H1 (cell line): Measurements from ENCODE around the gene FICD. TPM values are rescaled to one million over a fixed set of nuclear protein-coding genes. Genes with fewer than 3 reads are reported as not detected.

Experiments
- CTCF ChIA-PET: fragments of 300-600 bp; sonication (Branson Sonifier 250); formaldehyde crosslinking; loops from one replicate; lab custom pipeline; 2021; ENCODE audit not compliant: partially characterized antibody; lab: Charles Lee
- POLR2A ChIA-PET: fragments of 300-600 bp; sonication (Branson Sonifier 250); formaldehyde crosslinking; loops from one replicate; lab custom pipeline; 2021; ENCODE audit warnings: inconsistent platforms; ENCODE audit not compliant: partially characterized antibody; lab: Charles Lee
- DNase-seq, 2 experiments: peaks; one replicate each; pipeline versions ENCODE4 v3.0.0 to v3.0.0-alpha.2; 2010 to 2022; ENCODE audit warnings: low spot score in 2 of 2, low read depth in 1 of 2, mixed read lengths in 1 of 2
- FAIRE-seq: peaks from 2 replicates; lab custom pipeline; 2011; peaks lifted over from hg19 to GRCh38; lab: Jason Lieb, UNC
- H2AFZ ChIP-seq: 2 replicates; pipeline ENCODE4 v1.8.1; 2012; ENCODE audit warnings: low read length, inconsistent platforms
- H2AK5ac ChIP-seq: 2 replicates; pipeline ENCODE4 v1.6.1; 2013; ENCODE audit warnings: low read depth, low read length
- H2BK120ac ChIP-seq: replicated peaks from 2 replicates; pipeline ENCODE3; 2013; ENCODE audit warnings: low read depth, low read length, inconsistent platforms
- H2BK12ac ChIP-seq: 2 replicates; pipeline ENCODE4 v1.6.1; 2013; ENCODE audit warnings: low read depth, low read length
- H2BK15ac ChIP-seq: 2 replicates; pipeline ENCODE4 v1.6.1; 2013; ENCODE audit warnings: low read length
- H2BK20ac ChIP-seq: 2 replicates; pipeline ENCODE4 v1.6.1; 2013; ENCODE audit warnings: low read length
- H2BK5ac ChIP-seq: 2 replicates; pipeline ENCODE4 v1.6.1; 2013; ENCODE audit warnings: low read depth, low read length
- H3K14ac ChIP-seq: 2 replicates; pipeline ENCODE4 v1.6.1; 2013; ENCODE audit warnings: inconsistent platforms; ENCODE audit not compliant: insufficient read length
- H3K18ac ChIP-seq: 2 replicates; pipeline ENCODE4 v1.6.1; 2013; ENCODE audit warnings: low read length; ENCODE audit errors: extremely low read depth
- H3K23ac ChIP-seq: 2 replicates; pipeline ENCODE4 v1.6.1; 2013; ENCODE audit warnings: inconsistent platforms; ENCODE audit not compliant: insufficient read length
- H3K23me2 ChIP-seq: 2 replicates; pipeline ENCODE4 v1.6.1; 2013; ENCODE audit warnings: low read depth, low read length
- H3K27ac ChIP-seq: 2 replicates; pipeline ENCODE4 v1.6.1; 2011; ENCODE audit warnings: low read depth, low read length, inconsistent platforms
- H3K27me3 ChIP-seq, 4 experiments: replicated peaks in 1 of 4; 1 replicate in 1 of 4; 2 replicates in 3 of 4; pipeline versions ENCODE4 v1.6.1 to v1.8.1; 2011 to 2013; ENCODE audit warnings: low read length in 3 of 4, mild to moderate bottlenecking in 3 of 4, inconsistent platforms in 2 of 4, mixed read lengths in 2 of 4, moderate library complexity in 1 of 4; ENCODE audit not compliant: control insufficient read depth in 3 of 4, insufficient read depth in 3 of 4; ENCODE audit errors: extremely low read depth in 1 of 4
- H3K36me3 ChIP-seq, 4 experiments: 2 replicates each; pipeline versions ENCODE4 v1.6.1 to v1.8.1; 2011 to 2013; ENCODE audit warnings: mild to moderate bottlenecking in 4 of 4, low read length in 3 of 4, moderate library complexity in 2 of 4, control low read depth in 1 of 4, inconsistent platforms in 1 of 4; ENCODE audit not compliant: insufficient read depth in 4 of 4, control insufficient read depth in 2 of 4
- H3K4ac ChIP-seq: replicated peaks from 2 replicates; pipeline ENCODE3; 2013; ENCODE audit warnings: low read length, low read depth, mixed read lengths, inconsistent platforms; ENCODE audit not compliant: insufficient read length
- H3K4me1 ChIP-seq, 4 experiments: replicated peaks in 1 of 4; 1 replicate in 1 of 4; 2 replicates in 3 of 4; pipeline versions ENCODE4 v1.6.1 to v1.8.1; 2011 to 2013; ENCODE audit warnings: low read length in 3 of 4, inconsistent platforms in 2 of 4, mixed read lengths in 1 of 4; ENCODE audit not compliant: insufficient read depth in 4 of 4, control insufficient read depth in 3 of 4
- H3K4me2 ChIP-seq, 2 experiments: 2 replicates each; pipeline versions ENCODE4 v1.6.1 to v1.8.1; 2011 to 2013; ENCODE audit warnings: low read depth in 2 of 2, low read length in 2 of 2, control low read depth in 1 of 2, inconsistent platforms in 1 of 2, mild to moderate bottlenecking in 1 of 2; ENCODE audit not compliant: insufficient read depth in 1 of 2
- H3K4me3 ChIP-seq, 4 experiments: fragments of 200-600, 300-600 bp in 1 of 4; sonication (generic), shearing (Covaris generic), sonication (Bioruptor Twin) in 1 of 4; 2 replicates each; pipeline versions ENCODE4 v1.5.1 to v1.8.1; 2011 to 2016; ENCODE audit warnings: low read length in 4 of 4, low read depth in 3 of 4, control low read depth in 2 of 4, inconsistent platforms in 2 of 4, mild to moderate bottlenecking in 2 of 4, mixed read lengths in 1 of 4, moderate library complexity in 1 of 4; ENCODE audit not compliant: insufficient read depth in 2 of 4; ENCODE audit errors: extremely low read depth in 1 of 4
- H3K56ac ChIP-seq: replicated peaks from 2 replicates; pipeline ENCODE3; 2013; ENCODE audit warnings: low read depth, mild to moderate bottlenecking, mixed read lengths, low read length, inconsistent platforms; ENCODE audit not compliant: insufficient read length
- H3K79me1 ChIP-seq: 2 replicates; pipeline ENCODE4 v1.6.1; 2013; ENCODE audit warnings: low read depth, low read length, control low read depth
- H3K79me2 ChIP-seq, 2 experiments: 2 replicates each; pipeline versions ENCODE4 v1.6.1 to v1.8.1; 2012 to 2013; ENCODE audit warnings: low read length in 2 of 2, mild to moderate bottlenecking in 2 of 2, inconsistent platforms in 1 of 2; ENCODE audit not compliant: insufficient read depth in 2 of 2, control insufficient read depth in 1 of 2
- H3K9ac ChIP-seq, 4 experiments: replicated peaks in 1 of 4; 1 replicate in 1 of 4; 2 replicates in 3 of 4; pipeline versions ENCODE4 v1.6.1 to v1.8.1; 2011 to 2013; ENCODE audit warnings: low read depth in 3 of 4, low read length in 3 of 4, control low read depth in 2 of 4, mild to moderate bottlenecking in 2 of 4, moderate library complexity in 2 of 4, inconsistent platforms in 1 of 4; ENCODE audit errors: extremely low read depth in 1 of 4
- H3K9me3 ChIP-seq, 2 experiments: 2 replicates each; pipeline versions ENCODE4 v1.6.1 to v1.8.1; 2012 to 2013; ENCODE audit warnings: mild to moderate bottlenecking in 2 of 2, moderate library complexity in 2 of 2, control low read depth in 1 of 2, inconsistent platforms in 1 of 2, low read depth in 1 of 2, low read length in 1 of 2, mixed read lengths in 1 of 2; ENCODE audit not compliant: insufficient read depth in 2 of 2
- H4K20me1 ChIP-seq, 2 experiments: replicated peaks in 1 of 2; 2 replicates each; pipeline versions ENCODE3 to v1.8.1; 2011 to 2013; ENCODE audit warnings: inconsistent platforms in 2 of 2, low read length in 2 of 2, mild to moderate bottlenecking in 1 of 2; ENCODE audit not compliant: insufficient read depth in 2 of 2, control insufficient read depth in 1 of 2
- H4K5ac ChIP-seq: 2 replicates; pipeline ENCODE4 v1.6.1; 2013; ENCODE audit warnings: low read length, low read depth, mixed read lengths, inconsistent platforms; ENCODE audit not compliant: insufficient read length
- H4K8ac ChIP-seq: 2 replicates; pipeline ENCODE4 v1.8.0; 2013; ENCODE audit warnings: mild to moderate bottlenecking, moderate library complexity, low read length, inconsistent platforms; ENCODE audit not compliant: insufficient read depth; ENCODE audit errors: extremely low read depth
- H4K91ac ChIP-seq: replicated peaks from 2 replicates; pipeline ENCODE3; 2013; ENCODE audit warnings: low read length, mixed read lengths, inconsistent platforms; ENCODE audit not compliant: insufficient read length
- BACH1 ChIP-seq: IDR thresholded peaks from 2 replicates; pipeline ENCODE4 v1.6.1; 2012; ENCODE audit warnings: low read length, improper control_type of control experiment
- BCL11A ChIP-seq, 2 experiments: IDR thresholded peaks; one replicate each; pipeline ENCODE4 v1.6.1; 2011; ENCODE audit warnings: low read depth in 2 of 2, low read length in 2 of 2, mild to moderate bottlenecking in 2 of 2
- BRCA1 ChIP-seq: IDR thresholded peaks from 2 replicates; pipeline ENCODE4 v1.6.1; 2012; ENCODE audit warnings: low read depth, low read length, improper control_type of control experiment
- CBX5 ChIP-seq: fragments of 300-800, 300-1000 bp; sonication (generic); IDR thresholded peaks from 2 replicates; pipeline ENCODE4 v1.7.1; 2016; ENCODE audit warnings: antibody characterized with exemption, low read length, low read depth
- HDAC6 ChIP-seq: IDR thresholded peaks from one replicate; pipeline ENCODE4 v1.7.1; 2012; ENCODE audit warnings: low read depth, mild to moderate bottlenecking, inconsistent platforms, low read length, moderate library complexity
- JUN ChIP-seq: IDR thresholded peaks from 2 replicates; pipeline ENCODE4 v1.6.1; 2011; ENCODE audit warnings: low read depth, mild to moderate bottlenecking, improper control_type of control experiment, low read length
- NANOG ChIP-seq: IDR thresholded peaks from 2 replicates; pipeline ENCODE4 v1.6.1; 2011; ENCODE audit warnings: low read length, low read depth, mild to moderate bottlenecking, inconsistent platforms; ENCODE audit not compliant: insufficient read depth, poor library complexity, severe bottlenecking
- POLR2A ChIP-seq, 2 experiments: IDR thresholded peaks; 1 replicate in 1 of 2; 2 replicates in 1 of 2; pipeline ENCODE4 v1.6.1; 2011; ENCODE audit warnings: low read depth in 2 of 2, low read length in 2 of 2, mild to moderate bottlenecking in 2 of 2; ENCODE audit errors: control extremely low read depth in 1 of 2
- POU5F1 ChIP-seq: IDR thresholded peaks from 2 replicates; pipeline ENCODE4 v1.6.1; 2011; ENCODE audit warnings: low read depth, mild to moderate bottlenecking, low read length, moderate library complexity
- RFX5 ChIP-seq: IDR thresholded peaks from 2 replicates; pipeline ENCODE4 v1.6.1; 2011; ENCODE audit warnings: low read depth, low read length, improper control_type of control experiment, borderline replicate concordance
- SAP30 ChIP-seq: fragments of 300-600 bp; sonication (generic); IDR thresholded peaks from 2 replicates; pipeline ENCODE4 v1.7.1; 2012; ENCODE audit warnings: low read length, moderate library complexity, mild to moderate bottlenecking, inconsistent platforms; ENCODE audit not compliant: insufficient read depth, insufficient replicate concordance
- SP2 ChIP-seq: IDR thresholded peaks from 2 replicates; pipeline ENCODE4 v1.6.1; 2012; ENCODE audit warnings: mild to moderate bottlenecking, low read length, inconsistent platforms
- TCF12 ChIP-seq: IDR thresholded peaks from 2 replicates; pipeline ENCODE4 v1.6.1; 2011; ENCODE audit warnings: low read depth, mild to moderate bottlenecking, low read length
- TEAD4 ChIP-seq: IDR thresholded peaks from 2 replicates; pipeline ENCODE4 v1.6.1; 2012; ENCODE audit warnings: low read depth, low read length, inconsistent platforms, mixed read lengths
- YY1 ChIP-seq: IDR thresholded peaks from 2 replicates; pipeline ENCODE4 v1.6.1; 2011; ENCODE audit warnings: low read depth, mild to moderate bottlenecking, low read length
- WGBS, 2 experiments: shearing (Covaris generic) in 1 of 2; methylation state at CpG; one replicate each; pipeline versions ENCODE4 v1.1.6 to v1.1.7; 2013 to 2015; ENCODE audit warnings: low lambda C conversion rate in 2 of 2, mixed read lengths in 2 of 2, inconsistent platforms in 1 of 2, low coverage in 1 of 2, missing lambda C conversion rate in 1 of 2; ENCODE audit not compliant: insufficient replicate concordance in 2 of 2, insufficient coverage in 1 of 2, insufficient read length in 1 of 2; ENCODE audit errors: extremely low coverage in 1 of 2, missing lambda C conversion rate in 1 of 2; 5-methylcytosine and 5-hydroxymethylcytosine counted together
- polyA plus RNA-seq, 7 experiments: library from polyadenylated mRNA; depleted of rRNA in 3 of 7; stranded (reverse) in 5 of 7; unstranded in 2 of 7; fragments of >200 nt in 5 of 7; fragments of 200-250 nt in 2 of 7; gene quantifications; 1 replicate in 5 of 7; 2 replicates in 1 of 7; 4 replicates in 1 of 7; pipeline versions ENCODE4 v1.2.1 to v1.2.3, GENCODE V29; 2011 to 2013; ENCODE audit warnings: missing spikeins in 2 of 7, mixed read lengths in 2 of 7
- total RNA-seq: library from RNA; stranded (reverse); fragmentation: NEBNext Ultra II Directional; extraction: Animal tissue kit (Norgen Biotek cat#: 25700); gene quantifications from 2 replicates; pipeline ENCODE4 v1.2.1, GENCODE V29; 2021
- TF ChIP-seq, protein P1 (sequence below): IDR thresholded peaks from 2 replicates; pipeline ENCODE4 v1.6.1; 2012; ENCODE audit warnings: inconsistent platforms

FICD gene
- total and polyA plus RNA-seq, 2 of the 8 experiments (the other 6 are each of a cell fraction or from before 2014, with no cell fraction given): 2.2 to 6.0 TPM

DNA sequence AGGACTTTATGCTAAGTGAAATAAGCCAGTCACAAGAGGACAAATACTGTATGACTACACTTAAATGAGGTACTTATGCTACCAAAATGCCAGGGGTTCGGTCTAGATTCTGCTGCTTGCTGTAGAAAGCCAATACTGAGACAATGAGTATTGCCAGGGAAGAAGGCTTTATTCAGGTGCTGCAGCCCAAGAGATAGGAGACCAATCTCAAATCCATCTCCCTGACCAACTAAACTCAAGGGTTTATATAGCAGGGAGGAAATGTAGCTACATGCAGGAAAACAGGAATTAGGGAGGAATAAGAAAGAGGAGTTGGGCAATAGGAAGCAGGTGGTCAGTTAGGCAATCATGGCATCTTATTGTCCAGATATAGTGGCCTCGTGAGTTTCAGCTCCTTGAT lies 12.2 kb upstream of the FICD start:
- Histone ChIP-seq H3K9ac (no peak overlapping the region), H2BK15ac (no peak overlapping the region), H2AK5ac (no peak overlapping the region; the same call in 1 of the 2 replicates), H3K23me2 (no peaks in the 10 kb centered on the region), H3K27me3 (no peaks in the 10 kb centered on the region), H3K9me3 (peaks cover 12 to 14% of the 10 kb centered on the region in 2 experiments), H4K20me1 (no peaks in the 10 kb centered on the region), H2BK20ac (no peak overlapping the region), H3K27ac (no peak overlapping the region), H4K8ac (no peak overlapping the region), H3K18ac (no peak overlapping the region), H3K4me3 (no peak overlapping the region), H4K5ac (no peak overlapping the region), H2BK5ac (no peak overlapping the region), H2AFZ (no peak overlapping the region), H2BK120ac (no peak overlapping the region), H3K4ac (no peak overlapping the region), H3K4me1 (no peaks in the 10 kb centered on the region), H3K79me1 (no peaks in the 10 kb centered on the region), H3K14ac (no peak overlapping the region), H3K79me2 (no peaks in the 10 kb centered on the region), H4K91ac (no peak overlapping the region), H3K23ac (no peak overlapping the region), H3K4me2 (no peak overlapping the region), H3K56ac (no peak overlapping the region), H2BK12ac (no peak overlapping the region), H3K36me3 (peaks cover 0 to 4% (median 0%) of the 10 kb centered on the region in 4 experiments; a peak in 1 of 8 replicates)
- POLR2A ChIA-PET: no interaction called here
- DNase-seq (no peak), FAIRE-seq (no peak)
- 90% methylated on average over 2 of the region's 2 CpGs; no CpG with 5 or more reads in 1 of the 2 experiments for WGBS, 2 experiments
- CTCF ChIA-PET: interaction anchor here (1.4 to 1.5 kb wide), 2 partner anchors 10 to 266 kb away, joined by 3 read pairs; no protein-coding TSS in a partner anchor
- TF ChIP-seq SAP30 (no peak), JUN (no peak), NANOG (no peak), POU5F1 (no peak), YY1 (no peak), TEAD4 (no peak), RFX5 (no peak), TCF12 (no peak), BACH1 (no peak), POLR2A (IDR thresholded peaks at IDR 0.05; ENCODE audit: control extremely low read depth in 1 of 2, low read depth in 2 of 2, low read length in 2 of 2) (no peak), BCL11A (IDR thresholded peaks at IDR 0.05; ENCODE audit: low read depth in 2 of 2, low read length in 2 of 2) (no peak), HDAC6 (no peak), SP2 (no peak), BRCA1 (no peak), CBX5 (no peak)
- TF ChIP-seq, protein P1, sequence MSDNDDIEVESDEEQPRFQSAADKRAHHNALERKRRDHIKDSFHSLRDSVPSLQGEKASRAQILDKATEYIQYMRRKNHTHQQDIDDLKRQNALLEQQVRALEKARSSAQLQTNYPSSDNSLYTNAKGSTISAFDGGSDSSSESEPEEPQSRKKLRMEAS: no peak
